Epithelial cell of esophagus (primary cell): ENCODE data around the gene LRRC2.
A peak's percentile ranks its signal among the peaks of the same experiment; 100 is the strongest.

ENCODE experiments used
- DNase-seq: peaks from one replicate; pipeline ENCODE4 v3.0.0; 2010; ENCODE audit warnings: low read depth
- H3K4me3 ChIP-seq: 2 replicates; pipeline ENCODE4 v1.5.1; 2011; ENCODE audit warnings: mild to moderate bottlenecking, low read length, control low read depth
- CTCF ChIP-seq: IDR thresholded peaks from 2 replicates; pipeline ENCODE4 v1.5.1; 2011; ENCODE audit warnings: low read depth, mild to moderate bottlenecking, low read length, control low read depth, inconsistent platforms; ENCODE audit not compliant: insufficient read depth; ENCODE audit errors: missing control alignments

The LRRC2 gene

DNA sequence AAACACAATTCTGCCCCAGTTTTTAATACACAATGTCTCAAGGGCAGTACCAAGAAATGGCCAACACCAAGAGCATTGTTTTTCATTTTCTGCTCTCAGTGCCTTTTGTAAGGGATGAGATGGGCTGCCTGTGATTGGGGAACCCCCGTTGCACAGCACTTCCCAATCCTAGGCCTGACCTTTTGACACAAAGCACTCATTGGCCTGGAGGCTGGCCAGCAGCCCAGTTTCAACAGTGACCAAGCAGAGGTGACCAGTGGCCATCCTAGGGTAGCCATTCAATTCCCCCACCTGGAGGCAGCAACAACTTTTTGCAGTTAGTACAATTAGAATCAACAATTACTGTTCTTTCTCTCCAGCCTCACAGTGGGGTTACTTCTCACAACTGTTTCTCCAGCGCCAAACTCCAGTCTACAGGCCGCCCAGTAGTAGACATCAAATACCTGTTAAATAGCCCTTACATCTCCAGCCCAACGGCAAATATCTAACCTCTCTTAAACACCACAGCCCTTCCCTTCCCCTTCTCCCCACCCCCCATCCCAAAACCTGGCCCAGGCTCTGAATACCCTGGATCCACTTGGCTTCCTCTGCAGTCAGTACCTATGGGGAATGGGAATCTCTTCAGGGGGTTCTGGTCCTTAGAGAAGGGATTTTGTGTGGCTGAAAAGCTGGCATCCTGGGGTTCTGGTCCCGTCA, 8.9 kb upstream of the LRRC2 start:
- H3K4me3 ChIP-seq = no peak overlapping the region
- DNase-seq = no peak
- TF ChIP-seq CTCF = no peak

DNA sequence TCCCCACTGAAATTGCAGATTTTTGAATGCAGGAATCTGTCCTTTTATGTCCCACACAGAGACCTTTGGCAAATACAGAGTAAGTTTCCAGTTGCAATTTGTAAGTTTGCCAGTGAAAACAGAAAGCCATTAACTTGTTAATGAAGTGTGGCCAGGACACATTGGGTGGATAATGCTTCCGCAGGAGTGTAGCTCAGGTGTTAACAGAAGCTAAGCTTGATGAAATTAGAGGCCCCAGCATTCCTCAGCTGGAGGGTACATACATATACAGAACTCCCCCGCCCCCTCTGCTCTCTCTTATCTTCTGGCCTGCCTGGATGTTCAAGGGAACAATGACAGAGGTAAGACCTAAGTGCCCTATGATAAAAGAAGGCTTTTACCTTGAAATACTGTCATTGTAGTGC, 8.1 kb upstream of the LRRC2 start:
- TF ChIP-seq CTCF = no peak
- no peak for DNase-seq
- no peak overlapping the region for H3K4me3 ChIP-seq

DNA sequence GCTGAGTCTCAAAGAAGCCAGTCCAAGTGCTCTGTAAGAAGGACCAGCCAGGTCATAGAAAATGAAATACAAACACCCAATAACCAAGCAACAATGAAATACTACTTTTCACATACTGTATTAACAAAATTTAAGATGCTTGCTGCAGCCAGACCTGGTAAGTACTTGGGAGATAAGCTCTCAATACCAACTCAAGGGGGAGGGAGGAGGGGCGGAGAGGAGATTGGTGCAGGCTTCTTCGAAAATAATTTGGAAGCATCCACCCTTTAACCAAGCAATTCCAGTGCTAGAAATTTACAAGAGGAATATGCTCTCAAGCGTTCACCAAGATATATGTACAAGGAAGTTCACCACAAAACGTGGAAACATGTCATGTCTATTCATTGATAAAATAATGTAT, 7.6 kb upstream of the LRRC2 start:
- DNase-seq = no peak
- no peak overlapping the region for H3K4me3 ChIP-seq
- TF ChIP-seq CTCF = no peak

- H3K4me3 ChIP-seq = no peak overlapping the region
- DNase-seq = no peak
- TF ChIP-seq CTCF = no peak
Measured at GRCh38 chr3:46571684-46572083, 5.6 kb upstream of the LRRC2 start.

- DNase-seq = no peak
- peak overlapping the region; percentile 46 for H3K4me3 ChIP-seq
- TF ChIP-seq CTCF = no peak
Measured at GRCh38 chr3:46565607-46566039, 479 bp downstream of the LRRC2 start.

- no peak for DNase-seq
- no peak for TF ChIP-seq CTCF
- no peak overlapping the region for H3K4me3 ChIP-seq
Measured at GRCh38 chr3:46565077-46565476, 1.0 kb downstream of the LRRC2 start.
